ENCODE data around the gene UBE2F. TPM values are rescaled to one million over a fixed set of nuclear protein-coding genes. Genes with fewer than 3 reads are reported as not detected.

Gene UBE2F
- total RNA-seq, 1 donor from 2014 or later, result 62.3 TPM

DNA sequence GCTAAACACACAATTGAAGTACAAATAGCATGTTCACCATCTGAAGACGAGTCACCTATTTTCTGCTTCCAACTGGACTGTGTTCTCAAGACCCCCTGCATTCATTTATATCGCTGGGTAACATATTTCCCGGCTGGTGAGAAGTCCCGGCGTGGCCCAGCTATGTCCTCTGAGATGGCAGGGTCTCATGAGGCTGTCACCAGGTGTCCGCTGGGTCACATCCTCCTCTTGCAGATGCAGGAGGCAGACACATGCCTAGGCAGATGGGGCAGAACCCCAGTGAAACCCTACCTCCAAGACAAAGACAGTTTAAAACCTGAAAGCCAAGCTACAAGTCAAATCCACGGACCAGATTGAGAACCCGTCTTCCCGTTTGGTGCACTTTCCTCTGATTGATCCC lies 36.8 kb upstream of the UBE2F start:
- H3K27me3 ChIP-seq (ENCODE audit: control insufficient read depth, insufficient read depth, low read length), result no peaks in the 10 kb centered on the region
- H3K4me3 ChIP-seq (ENCODE audit: low read depth, low read length), result no peak overlapping the region
- no peaks in the 10 kb centered on the region for H3K36me3 ChIP-seq (ENCODE audit: control insufficient read depth, insufficient read depth, low read length)
- TF ChIP-seq, protein P1, sequence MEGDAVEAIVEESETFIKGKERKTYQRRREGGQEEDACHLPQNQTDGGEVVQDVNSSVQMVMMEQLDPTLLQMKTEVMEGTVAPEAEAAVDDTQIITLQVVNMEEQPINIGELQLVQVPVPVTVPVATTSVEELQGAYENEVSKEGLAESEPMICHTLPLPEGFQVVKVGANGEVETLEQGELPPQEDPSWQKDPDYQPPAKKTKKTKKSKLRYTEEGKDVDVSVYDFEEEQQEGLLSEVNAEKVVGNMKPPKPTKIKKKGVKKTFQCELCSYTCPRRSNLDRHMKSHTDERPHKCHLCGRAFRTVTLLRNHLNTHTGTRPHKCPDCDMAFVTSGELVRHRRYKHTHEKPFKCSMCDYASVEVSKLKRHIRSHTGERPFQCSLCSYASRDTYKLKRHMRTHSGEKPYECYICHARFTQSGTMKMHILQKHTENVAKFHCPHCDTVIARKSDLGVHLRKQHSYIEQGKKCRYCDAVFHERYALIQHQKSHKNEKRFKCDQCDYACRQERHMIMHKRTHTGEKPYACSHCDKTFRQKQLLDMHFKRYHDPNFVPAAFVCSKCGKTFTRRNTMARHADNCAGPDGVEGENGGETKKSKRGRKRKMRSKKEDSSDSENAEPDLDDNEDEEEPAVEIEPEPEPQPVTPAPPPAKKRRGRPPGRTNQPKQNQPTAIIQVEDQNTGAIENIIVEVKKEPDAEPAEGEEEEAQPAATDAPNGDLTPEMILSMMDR (IDR thresholded peaks at IDR 0.05; ENCODE audit: insufficient read depth, low read length, poor library complexity, severe bottlenecking), result no peak
- no peak for DNase-seq (ENCODE audit: low read depth)

DNA sequence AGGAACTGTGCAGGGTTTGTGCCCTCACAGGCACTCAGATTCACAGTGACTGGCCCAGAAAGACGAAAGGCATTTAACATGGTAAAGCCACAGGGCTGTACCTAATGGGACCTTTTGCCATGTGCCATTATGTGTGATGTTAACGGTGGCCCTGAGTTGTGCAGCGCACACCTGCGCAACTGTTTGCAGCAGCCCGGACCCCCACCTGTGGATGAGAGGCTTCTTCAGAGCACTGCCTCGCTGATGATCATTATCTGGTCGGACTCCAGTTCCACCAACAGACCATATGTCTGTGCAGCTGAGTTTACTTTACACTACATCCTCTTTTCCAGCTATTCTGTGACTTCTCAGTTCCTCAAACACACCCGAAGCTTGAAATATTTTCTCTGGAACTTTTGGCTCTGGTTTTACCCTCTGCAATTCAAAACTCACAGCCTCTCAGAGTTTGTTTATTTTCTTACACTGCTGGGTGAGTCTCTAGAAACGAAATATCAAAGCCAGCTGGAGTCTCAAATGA lies 35.6 kb upstream of the UBE2F start:
- no peak overlapping the region for H3K4me3 ChIP-seq (ENCODE audit: low read depth, low read length)
- TF ChIP-seq, protein P1 (IDR thresholded peaks at IDR 0.05; ENCODE audit: insufficient read depth, low read length, poor library complexity, severe bottlenecking), result no peak
- no peaks in the 10 kb centered on the region for H3K36me3 ChIP-seq (ENCODE audit: control insufficient read depth, insufficient read depth, low read length)
- DNase-seq (ENCODE audit: low read depth), result no peak
- H3K27me3 ChIP-seq (ENCODE audit: control insufficient read depth, insufficient read depth, low read length), result no peaks in the 10 kb centered on the region

DNA sequence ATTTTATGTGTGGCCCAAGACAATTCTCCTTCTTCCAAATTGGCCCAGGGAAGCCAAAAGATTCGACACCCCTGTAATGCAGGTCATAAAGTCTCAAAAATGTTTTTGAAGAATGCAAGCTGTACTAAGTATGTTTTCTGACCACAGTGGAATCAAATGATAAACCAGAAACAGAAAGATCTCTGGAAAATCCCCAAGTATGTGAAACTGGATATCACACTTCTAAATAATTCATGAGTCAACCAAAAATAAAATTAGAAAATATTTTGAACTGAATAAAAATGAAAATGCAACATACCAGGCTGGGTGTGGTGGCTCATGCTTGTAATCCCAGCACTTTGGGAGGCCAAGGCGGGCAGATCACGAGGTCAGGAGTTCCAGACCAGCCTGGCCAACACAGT lies 34.1 kb upstream of the UBE2F start:
- Histone ChIP-seq H3K27me3 (ENCODE audit: control insufficient read depth, insufficient read depth, low read length) (no peaks in the 10 kb centered on the region), H3K36me3 (ENCODE audit: control insufficient read depth, insufficient read depth, low read length) (no peaks in the 10 kb centered on the region), H3K4me3 (ENCODE audit: low read depth, low read length) (no peak overlapping the region)
- TF ChIP-seq, protein P1 (IDR thresholded peaks at IDR 0.05; ENCODE audit: insufficient read depth, low read length, poor library complexity, severe bottlenecking), result no peak
- DNase-seq (ENCODE audit: low read depth), result no peak

DNA sequence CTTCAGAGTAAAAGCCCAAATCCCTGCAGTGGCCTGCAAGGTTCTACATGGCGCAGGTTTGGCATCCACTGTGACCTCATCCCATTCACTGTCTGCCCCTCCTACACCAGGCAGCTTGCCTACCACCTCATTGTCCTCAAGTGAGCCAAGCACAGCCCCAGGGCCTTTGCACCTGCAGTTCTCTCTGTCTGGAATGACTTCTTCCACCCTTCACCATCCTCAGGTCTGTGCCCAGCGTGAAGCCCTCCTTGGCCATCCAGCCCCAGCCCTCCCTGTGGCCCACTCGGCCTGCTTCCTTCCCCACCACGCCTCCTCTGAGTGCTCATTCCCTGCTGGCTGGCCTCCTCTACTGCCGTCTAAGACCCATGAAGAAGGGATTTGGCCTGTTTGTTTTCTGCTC lies 32.6 kb upstream of the UBE2F start:
- Histone ChIP-seq H3K27me3 (ENCODE audit: control insufficient read depth, insufficient read depth, low read length) (no peaks in the 10 kb centered on the region), H3K36me3 (ENCODE audit: control insufficient read depth, insufficient read depth, low read length) (no peaks in the 10 kb centered on the region), H3K4me3 (ENCODE audit: low read depth, low read length) (no peak overlapping the region)
- TF ChIP-seq, protein P1 (IDR thresholded peaks at IDR 0.05; ENCODE audit: insufficient read depth, low read length, poor library complexity, severe bottlenecking), result no peak
- no peak for DNase-seq (ENCODE audit: low read depth)

DNA sequence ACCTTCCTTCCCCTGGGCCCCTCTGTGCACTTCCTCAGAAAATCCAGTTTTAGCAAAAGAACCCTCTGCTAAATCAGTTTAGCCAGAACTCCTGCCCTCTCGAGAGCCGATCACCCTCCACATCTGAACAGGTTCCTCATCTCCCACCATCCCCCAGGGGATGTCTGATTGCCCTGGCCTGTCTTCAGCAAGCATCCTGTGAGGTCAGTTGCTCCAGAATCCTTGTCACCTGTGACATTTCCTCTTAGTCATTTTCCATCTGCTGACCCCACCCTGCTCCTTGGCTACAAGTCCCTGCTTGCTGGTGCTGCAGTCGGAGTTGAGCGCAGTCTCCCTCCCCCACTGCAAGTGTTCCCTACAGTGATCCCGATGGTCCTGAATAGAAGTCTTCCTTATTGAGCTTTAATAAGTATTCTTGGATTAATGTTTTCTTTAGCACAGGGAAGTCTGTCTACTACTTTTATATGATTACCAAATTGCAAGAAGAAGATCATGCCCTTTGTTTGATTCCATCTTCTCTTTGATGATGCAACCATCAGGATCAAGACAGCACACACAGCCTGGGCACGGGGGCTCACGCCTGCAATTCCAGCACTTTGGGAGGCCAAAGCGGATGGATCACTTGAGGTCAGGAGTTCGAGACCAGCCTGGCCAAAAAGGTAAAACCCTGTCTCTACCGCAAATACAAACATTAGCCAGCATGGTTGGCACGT lies 30.9 kb upstream of the UBE2F start:
- Histone ChIP-seq H3K27me3 (ENCODE audit: control insufficient read depth, insufficient read depth, low read length) (no peaks in the 10 kb centered on the region), H3K36me3 (ENCODE audit: control insufficient read depth, insufficient read depth, low read length) (no peaks in the 10 kb centered on the region), H3K4me3 (ENCODE audit: low read depth, low read length) (no peak overlapping the region)
- TF ChIP-seq, protein P1 (IDR thresholded peaks at IDR 0.05; ENCODE audit: insufficient read depth, low read length, poor library complexity, severe bottlenecking), result no peak
- DNase-seq (ENCODE audit: low read depth), result no peak

DNA sequence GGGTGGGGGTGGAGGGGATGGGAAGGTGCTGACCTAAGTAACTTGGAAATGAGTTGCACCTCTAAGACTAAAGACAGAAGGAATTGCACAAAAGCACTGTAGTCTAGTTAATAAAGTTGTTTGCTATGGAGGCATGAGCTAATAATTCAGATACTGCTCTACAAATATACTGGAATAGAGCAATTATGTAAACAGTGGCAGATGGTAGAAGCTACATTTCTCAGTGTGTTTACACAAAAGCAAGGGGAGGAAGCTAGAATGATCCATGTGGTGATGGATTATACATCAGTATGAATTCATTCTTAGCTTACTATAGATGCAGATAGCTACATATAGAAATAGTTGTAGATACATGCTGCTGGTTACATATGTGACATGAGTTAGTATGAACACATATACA lies 27.6 kb upstream of the UBE2F start:
- no peaks in the 10 kb centered on the region for H3K27me3 ChIP-seq (ENCODE audit: control insufficient read depth, insufficient read depth, low read length)
- H3K36me3 ChIP-seq (ENCODE audit: control insufficient read depth, insufficient read depth, low read length), result no peaks in the 10 kb centered on the region
- H3K4me3 ChIP-seq (ENCODE audit: low read depth, low read length), result no peak overlapping the region
- TF ChIP-seq, protein P1 (IDR thresholded peaks at IDR 0.05; ENCODE audit: insufficient read depth, low read length, poor library complexity, severe bottlenecking), result no peak
- DNase-seq (ENCODE audit: low read depth), result no peak
